Psoas muscle (tissue), 8 donors: ENCODE results near the gene GAS2L2. TPM values are rescaled to one million over a fixed set of nuclear protein-coding genes. Genes with fewer than 3 reads are reported as not detected.

Experiments used
- ATAC-seq, 4 donors: fragments of 200-7000 bp; cut with Tn5 transposase; one replicate each; pipeline ENCODE4 v1.9.1; 2020; ENCODE audit warnings: moderate library complexity in 3 of 4, mild to moderate bottlenecking in 2 of 4
- DNase-seq, 2 donors: peaks; one replicate each; pipeline ENCODE4 v3.0.0-alpha.2; 2020
- H3K27ac ChIP-seq: fragments of 200-600 bp; one replicate; pipeline ENCODE4 v1.8.0; 2022
- H3K27me3 ChIP-seq, 3 donors: fragments of 200-600 bp in 1 of 3; one replicate each; pipeline versions ENCODE4 v1.6.1 to v1.8.0; 2013 to 2022; ENCODE audit warnings: low read length in 2 of 3, mild to moderate bottlenecking in 2 of 3, moderate library complexity in 1 of 3; ENCODE audit not compliant: insufficient read depth in 3 of 3
- H3K36me3 ChIP-seq, 2 donors: fragments of 200-600 bp in 1 of 2; one replicate each; pipeline versions ENCODE4 v1.6.1 to v1.8.0; 2013 to 2022; ENCODE audit warnings: low read depth in 1 of 2, mild to moderate bottlenecking in 1 of 2, moderate library complexity in 1 of 2; ENCODE audit not compliant: insufficient read depth in 1 of 2
- H3K4me1 ChIP-seq: fragments of 200-600 bp; one replicate; pipeline ENCODE4 v1.8.0; 2022
- H3K4me3 ChIP-seq: fragments of 200-600 bp; one replicate; pipeline ENCODE4 v1.8.0; 2022; ENCODE audit warnings: mild to moderate bottlenecking
- H3K9me3 ChIP-seq: fragments of 200-600 bp; one replicate; pipeline ENCODE4 v1.8.0; 2022
- CTCF ChIP-seq: fragments of 200-600 bp; IDR thresholded peaks from one replicate; pipeline ENCODE4 v1.8.0; 2022; ENCODE audit warnings: antibody characterized with exemption
- WGBS, 3 donors: extraction: QIAGEN DNeasy Blood & Tissue Kit; methylation state at CpG; one replicate each; pipeline versions ENCODE4 v1.1.6 to v1.1.7; 2013; 5-methylcytosine and 5-hydroxymethylcytosine counted together
- intact Hi-C, 2 donors: fragments of 100-400 bp; cut with DNase I; formaldehyde crosslinking; loops; one replicate each; pipeline versions ENCODE4 v1.11.0 to v1.14.2; 2022
- long read RNA-seq, 2 donors: library from polyadenylated mRNA; unstranded; transcript quantifications; one replicate each; pipeline ENCODE4 v2.0.0, GENCODE V29; 2021
- polyA plus RNA-seq, 3 donors: library from polyadenylated mRNA; stranded (reverse); fragments of 200-250 nt; gene quantifications; one replicate each; pipeline ENCODE4 v1.2.3, GENCODE V29; 2013
- total RNA-seq, 4 donors: library from RNA; stranded (reverse); fragmentation: NEBNext Ultra II Directional in 2 of 4; extraction: Animal tissue kit (Norgen Biotek cat#: 25700) in 2 of 4; gene quantifications; one replicate each; pipeline versions ENCODE4 v1.2.1 to v1.2.4, GENCODE V29; 2021 to 2023
- donor health status: healthy with polysubstance abuse.
- donor health status: DM: no; HTN: no; CAD: no; lungs with moderate emphysema.
- donor health status: Bipolar disorder and iron deficiency.
- donor health status: healthy.
- donor health status: DM: yes; HTN: yes; CAD: no.
- donor health status: DM: no; HTN: no; CAD: no.
- donor health status: DM: no; HTN: no; CAD: no.
- donor health status: DM: yes; HTN: yes; CAD: no.

Gene GAS2L2
- total RNA-seq (under 1 TPM in 3 of 4 donors, not detected in 1; 0.09 to 0.27 (median 0.10) TPM), polyA plus RNA-seq (under 1 TPM; 0.04 to 0.19 (median 0.15) TPM)
- long read RNA-seq, donor 1: 0 reads
- long read RNA-seq, donor 2: 0 reads

GRCh38 chr17:35752945-35753764 is at the start of gene GAS2L2:
GAS2L2 (minus strand) TSS chr17:35753239; CDS start chr17:35752850, 389 bp downstream.
- Histone ChIP-seq H3K27ac (no peak within 1 kb of the TSS), H3K27me3 (peaks cover 0 to 13% (median 4%) of the 10 kb centered on the region in 3 donors), H3K4me1 (no peaks in the 10 kb centered on the region), H3K4me3 (no peak within 1 kb of the TSS), H3K36me3 (no peaks in the 10 kb centered on the region), H3K9me3 (no peaks in the 10 kb centered on the region)
- no peak for TF ChIP-seq CTCF
- intact Hi-C loops: no loop called here
- WGBS, 3 donors: 29 to 35% (median 32%) methylated on average over 9 of the region's 9 CpGs
- ATAC-seq (peak in 3 of 4 donors; percentile 9 to 33 (median 26)), DNase-seq (no peak)

GRCh38 chr17:35801583-35802224 is 48.7 kb upstream of the GAS2L2 start:
- intact Hi-C loops: no loop called here
- no peaks in the 10 kb centered on the region for H3K9me3 ChIP-seq
- DNase-seq: peak; percentile 74 to 81
- peaks cover 0 to 7% (median 0%) of the 10 kb centered on the region in 3 donors for H3K27me3 ChIP-seq
- 56 to 71% (median 60%) methylated on average over 9 of the region's 9 CpGs for WGBS, 3 donors
- no peak overlapping the region for H3K27ac ChIP-seq
- H3K36me3 ChIP-seq: no peaks in the 10 kb centered on the region
- no peak for TF ChIP-seq CTCF
- ATAC-seq: peak in 3 of 4 donors; percentile 39 to 49 (median 39)
- H3K4me1 ChIP-seq: peaks cover 8% of the 10 kb centered on the region
- H3K4me3 ChIP-seq: no peak overlapping the region

- intact Hi-C loops: no loop called here
- H3K27me3 ChIP-seq: peaks cover 0 to 24% (median 0%) of the 10 kb centered on the region in 3 donors
- no peak overlapping the region for H3K27ac ChIP-seq
- H3K9me3 ChIP-seq: no peaks in the 10 kb centered on the region
- DNase-seq: peak; percentile 57 to 69
- peak; percentile 46 to 60 (median 50) for ATAC-seq
- no peak overlapping the region for H3K4me3 ChIP-seq
- H3K36me3 ChIP-seq: no peaks in the 10 kb centered on the region
- TF ChIP-seq CTCF: no peak
- peaks cover 8% of the 10 kb centered on the region for H3K4me1 ChIP-seq
These were observed 46.9 kb upstream of the GAS2L2 start for GRCh38 chr17:35799942-35800341.

GRCh38 chr17:35797918-35798317 is 44.9 kb upstream of the GAS2L2 start:
- H3K27ac ChIP-seq: no peak overlapping the region
- 77 to 88% (median 82%) methylated on average over 5 of the region's 5 CpGs for WGBS, 3 donors
- no peaks in the 10 kb centered on the region for H3K9me3 ChIP-seq
- ATAC-seq: no peak
- no peak for TF ChIP-seq CTCF
- no peak overlapping the region for H3K4me3 ChIP-seq
- DNase-seq: no peak
- H3K4me1 ChIP-seq: peaks cover 8% of the 10 kb centered on the region
- H3K36me3 ChIP-seq: no peaks in the 10 kb centered on the region
- H3K27me3 ChIP-seq: peaks cover 0 to 44% (median 6%) of the 10 kb centered on the region in 3 donors
- intact Hi-C loops: no loop called here
